ENCODE measurements around the gene NTM.
"Not testable (repeated sequence)": the region's sequence is repeated elsewhere in the genome, so short reads cannot be mapped to it uniquely, and the experiment has no call there.

NTM gene

GRCh38 chr11:132310390-132311375 is 940.3 kb downstream of the NTM start:
- DNase-seq: no peak

DNA sequence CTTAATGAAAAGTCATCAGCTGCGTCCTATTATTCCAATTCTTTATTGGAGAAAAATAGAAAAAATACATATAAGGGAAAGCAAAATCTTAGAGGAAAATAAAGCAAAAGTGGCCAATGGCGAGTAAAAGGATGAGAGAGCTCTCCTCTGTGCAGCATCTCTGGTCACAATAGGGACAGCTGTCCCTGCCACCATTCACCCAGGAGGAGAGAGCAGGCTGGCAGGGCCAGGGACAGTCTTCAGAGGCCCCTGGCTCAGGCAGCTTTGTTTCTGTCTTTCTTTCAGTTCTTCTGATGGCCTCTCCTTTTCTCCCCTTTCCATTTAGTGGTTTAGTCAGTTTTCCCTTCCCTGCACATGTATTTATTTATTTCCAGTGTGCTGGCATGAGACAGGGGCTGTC is 941.3 kb downstream of the NTM start:
- no peak for DNase-seq

GRCh38 chr11:132312161-132312560 is 941.7 kb downstream of the NTM start:
- DNase-seq: no peak

DNA sequence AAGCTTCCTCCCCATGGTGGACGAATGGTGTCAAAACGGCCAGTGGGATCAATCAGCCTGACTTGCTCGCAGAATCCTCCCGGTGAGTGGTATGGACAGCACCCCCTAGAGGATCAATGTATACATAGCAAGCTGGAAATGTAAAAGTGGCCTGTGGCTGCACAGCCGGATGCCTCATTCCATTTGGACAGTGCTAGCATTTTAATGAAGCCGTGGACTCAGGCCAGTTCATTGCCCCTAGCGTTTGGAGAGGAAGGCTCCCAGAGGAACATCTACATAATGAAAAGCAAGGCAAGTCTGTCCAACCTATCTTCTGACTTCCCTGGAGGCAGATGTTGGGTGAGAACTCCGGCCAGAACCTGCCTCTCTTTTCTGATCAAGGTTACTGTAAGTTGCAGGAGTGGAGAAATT is 942.3 kb downstream of the NTM start:
- DNase-seq: no peak

DNA sequence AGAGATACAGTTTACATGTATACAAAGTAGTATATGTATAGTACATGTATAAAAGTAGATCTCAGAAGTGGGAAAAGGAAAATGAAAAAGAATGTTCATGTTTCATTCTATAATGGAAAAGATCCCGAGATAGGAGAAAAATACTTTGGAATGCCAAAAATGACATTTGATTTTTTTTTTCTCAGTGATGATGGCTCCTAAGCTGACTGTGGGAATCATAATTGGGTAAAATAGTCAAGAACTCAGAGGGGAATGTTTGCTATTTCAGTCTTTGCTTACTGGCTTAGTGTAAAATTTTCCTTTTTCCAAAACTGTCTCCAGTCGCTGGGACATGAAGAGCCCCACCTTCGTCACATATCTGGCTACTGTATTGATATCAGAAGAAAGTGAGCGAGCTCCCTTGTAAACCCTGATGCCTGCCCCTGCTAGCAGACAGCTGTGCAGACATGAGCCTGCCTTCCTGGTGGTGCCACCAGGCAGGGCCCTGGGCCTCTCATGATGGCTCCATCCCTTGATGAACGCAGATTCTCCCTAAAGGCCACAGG is 944.6 kb downstream of the NTM start:
- no peak for DNase-seq

GRCh38 chr11:132315696-132316095 is 945.3 kb downstream of the NTM start:
- DNase-seq: no peak

GRCh38 chr11:132318421-132319157 is 948.2 kb downstream of the NTM start:
- DNase-seq: no peak

GRCh38 chr11:132319419-132319818 is 949.0 kb downstream of the NTM start:
- not testable (repeated sequence) for DNase-seq

- no peak for DNase-seq
Measured at GRCh38 chr11:132330515-132330914, 960.1 kb downstream of the NTM start.

DNA sequence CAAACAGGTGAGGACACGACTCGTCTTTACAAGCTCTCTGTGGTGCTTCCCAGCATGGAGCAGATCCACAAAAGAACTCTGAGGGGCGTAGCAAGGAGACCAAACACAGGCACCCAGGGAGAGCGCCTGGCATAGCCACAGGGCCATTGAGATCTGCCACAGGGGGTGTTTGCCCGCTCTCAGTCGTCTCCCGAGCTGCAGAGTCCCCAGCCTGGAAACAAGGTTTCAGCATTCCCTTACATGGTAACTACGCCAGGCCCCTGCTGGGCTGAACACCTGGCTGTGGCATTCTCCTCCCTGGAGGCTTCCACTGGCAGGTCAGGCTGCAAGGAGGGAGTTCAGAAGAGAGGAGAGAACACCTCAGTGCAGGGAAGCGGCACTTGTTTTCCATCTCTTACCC is 962.1 kb downstream of the NTM start:
- no peak for DNase-seq

GRCh38 chr11:132334769-132335280 is 964.4 kb downstream of the NTM start:
- no peak for DNase-seq

GRCh38 chr11:132335311-132335710 is 964.9 kb downstream of the NTM start:
- DNase-seq: no peak

DNA sequence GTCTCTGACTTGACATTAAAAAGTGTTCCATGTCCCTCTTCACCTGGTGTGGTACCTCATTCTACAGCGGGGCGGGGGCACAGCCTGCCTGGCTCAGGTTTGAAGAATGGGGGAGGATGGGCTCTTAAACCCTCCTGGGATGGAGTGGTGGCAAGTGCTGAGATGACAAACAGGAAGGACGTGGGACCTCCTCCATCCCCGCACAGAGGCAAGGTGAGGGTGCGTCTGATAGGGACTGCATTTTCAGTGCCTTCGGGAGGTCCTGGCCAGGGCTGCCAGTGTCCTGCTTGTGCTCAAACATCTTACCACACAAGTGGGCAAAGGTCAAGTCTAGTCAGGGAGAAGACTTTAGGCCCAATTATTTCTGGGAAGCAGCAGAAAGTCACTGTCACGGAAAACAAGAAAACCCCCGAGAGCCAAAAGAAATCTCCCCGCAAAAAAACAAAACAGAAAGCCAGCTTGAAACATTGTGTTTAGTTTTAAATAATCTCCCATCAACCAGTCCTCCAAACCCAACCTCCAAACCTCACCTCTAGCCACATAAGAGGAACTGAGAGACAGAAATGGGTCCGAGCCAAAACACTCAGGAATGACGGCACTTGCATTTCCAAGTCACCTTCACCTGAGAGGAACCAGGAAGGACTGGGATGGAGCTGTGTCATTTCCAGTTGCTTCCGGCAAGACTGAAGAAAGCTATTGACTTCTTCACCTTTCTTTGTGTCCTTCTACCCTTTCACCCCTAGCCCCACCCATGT is 966.5 kb downstream of the NTM start:
- no peak for DNase-seq

- no peak for DNase-seq
Measured at GRCh38 chr11:132337819-132338416, 967.5 kb downstream of the NTM start.

- no peak for DNase-seq
Measured at GRCh38 chr11:132342408-132342807, 972.0 kb downstream of the NTM start.

- DNase-seq: no peak
Measured at GRCh38 chr11:132343445-132344175, 973.2 kb downstream of the NTM start.

- DNase-seq: no peak
Measured at GRCh38 chr11:132346558-132347148, 976.2 kb downstream of the NTM start.

DNA sequence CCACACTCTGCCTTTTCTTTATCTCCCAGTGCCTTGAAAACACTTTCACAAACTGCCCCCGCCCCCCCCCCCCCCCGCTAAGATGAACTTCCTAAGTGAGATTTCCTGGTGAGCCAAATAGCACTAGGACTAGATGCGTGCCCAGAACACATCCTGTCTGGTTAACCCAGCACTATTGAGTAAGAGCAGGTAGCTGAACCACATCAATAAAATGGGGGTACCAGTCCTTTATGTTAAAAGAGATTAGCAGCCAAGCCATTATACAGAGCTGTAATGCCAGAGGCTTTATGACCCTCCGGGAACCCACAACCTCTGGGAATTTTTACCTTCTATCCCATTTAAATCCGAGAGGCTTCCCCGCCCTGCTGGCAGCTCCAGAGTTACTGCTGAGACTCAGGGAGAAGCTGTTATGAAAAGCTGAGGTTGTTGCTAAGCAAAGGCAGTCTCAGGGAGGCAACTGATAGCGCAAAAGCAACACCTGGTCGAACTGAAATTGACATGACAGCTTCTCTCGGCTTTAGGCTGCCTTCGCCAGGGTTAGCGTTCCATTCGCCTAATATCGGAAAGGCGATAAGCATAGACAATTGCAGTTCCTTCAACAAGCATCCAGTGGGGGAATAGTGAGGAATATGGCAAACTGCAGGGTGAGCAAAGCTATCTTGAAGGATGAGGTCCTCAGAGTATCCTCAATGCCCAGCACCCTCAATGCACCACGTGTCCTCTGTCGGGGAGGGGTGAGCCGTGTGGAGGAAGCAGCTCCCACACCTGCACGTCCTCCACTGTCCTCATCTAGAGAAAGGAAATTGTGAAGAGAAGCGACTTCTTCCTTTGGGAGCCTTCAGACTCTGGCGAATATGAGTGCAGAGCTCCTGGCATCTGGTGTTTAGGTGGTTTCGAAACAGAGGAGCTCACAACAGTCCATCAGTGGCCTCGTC is 977.0 kb downstream of the NTM start:
- DNase-seq: no peak

GRCh38 chr11:132349811-132350733 is 979.7 kb downstream of the NTM start:
- no peak for DNase-seq
